Posterior cingulate gyrus (tissue), 11 donors: ENCODE data around the gene ERICH6.

ENCODE experiments used
- DNase-seq, 10 donors: peaks; one replicate each; pipeline versions ENCODE4 v3.0.0 to v3.0.0-alpha.2; 2020 to 2021; ENCODE audit warnings: mixed read lengths in 3 of 10
- intact Hi-C: fragments of 100-400 bp; cut with DNase I; formaldehyde crosslinking; loops from one replicate; pipeline ENCODE4 v1.15.1; 2023

The ERICH6 gene

GRCh38 chr3:150691414-150692040, 12.2 kb downstream of the ERICH6 start:
- intact Hi-C loops: no loop called here
- no peak for DNase-seq

GRCh38 chr3:150687613-150688012, 16.1 kb downstream of the ERICH6 start:
- no peak for DNase-seq
- intact Hi-C loops: no loop called here

- DNase-seq: no peak
- intact Hi-C loops: no loop called here
These were observed 20.9 kb downstream of the ERICH6 start for GRCh38 chr3:150682824-150683223.

DNA sequence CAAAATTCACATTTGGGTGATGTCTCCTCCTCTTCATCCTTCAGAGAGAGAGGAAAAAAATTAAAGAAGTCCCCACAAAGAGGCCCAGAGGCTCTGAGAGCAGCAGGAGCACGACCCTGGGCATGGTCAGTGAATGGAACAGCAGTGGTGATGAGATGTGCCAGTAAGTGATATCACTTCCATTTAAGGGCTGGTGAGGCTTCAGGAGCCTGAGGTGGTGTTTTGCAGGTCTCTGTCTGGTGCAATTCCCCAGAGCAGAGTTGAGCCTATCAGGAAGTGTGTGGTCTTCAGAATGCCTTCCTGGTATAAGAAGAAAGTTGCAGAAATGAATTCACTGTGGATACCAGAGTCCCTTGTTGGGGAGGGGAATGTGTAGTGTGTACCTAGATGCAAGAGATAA, 21.4 kb downstream of the ERICH6 start:
- DNase-seq: no peak
- intact Hi-C loops: no loop called here

DNA sequence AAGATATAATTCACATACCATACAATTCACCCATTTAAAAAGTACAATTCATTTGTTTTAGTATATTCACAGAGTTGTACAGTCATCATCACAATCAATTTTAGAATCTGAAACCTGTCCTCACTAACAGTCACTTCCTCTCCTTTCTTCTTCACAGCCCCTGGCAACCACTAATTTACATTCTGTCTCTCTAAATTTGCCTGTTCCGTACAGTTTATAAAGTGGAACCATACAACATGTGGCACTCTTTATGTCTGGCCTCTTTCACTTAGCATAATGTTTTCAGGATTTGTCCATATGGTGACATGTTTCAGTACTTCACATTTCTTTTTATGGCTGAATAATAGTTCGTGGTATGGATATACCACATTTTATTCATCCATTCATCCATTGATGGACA, 22.7 kb downstream of the ERICH6 start:
- no peak for DNase-seq
- intact Hi-C loops: no loop called here

DNA sequence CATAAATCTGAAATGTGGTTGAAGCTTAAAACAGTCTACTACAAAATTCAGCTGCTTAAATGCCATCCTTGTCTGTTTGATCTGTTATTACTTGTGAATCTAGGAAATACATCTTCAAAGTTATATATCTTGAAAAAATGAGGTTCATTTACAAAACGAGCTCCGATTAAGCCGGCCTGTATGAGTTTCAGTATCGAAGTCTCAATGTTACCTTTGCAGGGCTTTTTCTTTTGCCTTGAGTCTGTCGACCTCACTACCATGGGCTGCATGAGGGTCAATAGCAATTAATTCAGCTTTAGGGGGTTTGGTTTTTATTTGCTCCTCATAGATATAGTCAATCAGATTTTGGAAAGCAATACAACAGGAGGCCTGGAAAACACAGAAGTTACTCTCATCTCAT, 23.2 kb downstream of the ERICH6 start:
- intact Hi-C loops: no loop called here
- DNase-seq: no peak

GRCh38 chr3:150675587-150675986, 28.1 kb downstream of the ERICH6 start:
- no peak for DNase-seq
- intact Hi-C loops: no loop called here

- no peak for DNase-seq
- intact Hi-C loops: no loop called here
These were observed 29.8 kb downstream of the ERICH6 start for GRCh38 chr3:150673966-150674365.

DNA sequence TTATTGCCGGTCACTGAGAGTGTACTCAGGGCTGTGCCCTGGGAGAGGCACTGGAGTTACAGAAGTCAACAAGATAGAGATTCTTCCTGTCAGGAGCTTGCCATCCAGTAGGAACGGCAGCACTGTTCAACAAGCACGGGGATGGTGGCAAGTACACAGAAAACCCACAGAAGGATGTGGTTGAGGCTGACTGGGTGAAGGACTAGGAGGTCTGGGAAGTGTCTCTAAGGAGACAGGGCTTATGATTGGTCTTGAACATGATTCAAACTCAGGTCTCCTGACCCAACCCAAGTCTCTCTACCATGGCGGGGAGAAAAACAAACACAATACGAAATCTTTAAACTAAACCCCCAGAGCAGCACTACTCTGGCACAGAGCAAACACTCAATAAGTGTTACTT, 37.6 kb downstream of the ERICH6 start:
- intact Hi-C loops: no loop called here
- no peak for DNase-seq

DNA sequence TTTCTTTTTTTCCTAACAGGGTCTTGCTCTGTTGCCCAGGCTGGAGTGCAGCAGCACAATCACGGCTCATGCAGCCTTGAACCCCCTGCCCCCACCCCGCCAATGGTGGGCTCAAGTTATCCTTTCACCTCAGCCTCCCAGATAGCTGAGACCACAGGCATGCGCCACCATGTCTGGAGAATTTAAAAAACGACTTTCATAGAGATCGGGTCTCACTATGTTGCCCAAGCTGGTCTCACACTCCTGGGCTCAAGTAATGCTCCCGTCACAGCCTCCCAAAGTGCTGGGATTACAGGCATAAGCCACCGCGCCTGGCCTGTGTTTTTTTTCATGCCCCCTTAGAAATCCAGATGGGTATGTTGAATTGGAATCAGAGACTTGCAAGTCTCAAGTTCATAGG, 40.3 kb downstream of the ERICH6 start:
- intact Hi-C loops: no loop called here
- no peak for DNase-seq

- DNase-seq: no peak
- intact Hi-C loops: no loop called here
These were observed 41.1 kb downstream of the ERICH6 start for GRCh38 chr3:150662410-150663200.

- DNase-seq: no peak
- intact Hi-C loops: no loop called here
These were observed 47.4 kb downstream of the ERICH6 start for GRCh38 chr3:150656316-150656715.

DNA sequence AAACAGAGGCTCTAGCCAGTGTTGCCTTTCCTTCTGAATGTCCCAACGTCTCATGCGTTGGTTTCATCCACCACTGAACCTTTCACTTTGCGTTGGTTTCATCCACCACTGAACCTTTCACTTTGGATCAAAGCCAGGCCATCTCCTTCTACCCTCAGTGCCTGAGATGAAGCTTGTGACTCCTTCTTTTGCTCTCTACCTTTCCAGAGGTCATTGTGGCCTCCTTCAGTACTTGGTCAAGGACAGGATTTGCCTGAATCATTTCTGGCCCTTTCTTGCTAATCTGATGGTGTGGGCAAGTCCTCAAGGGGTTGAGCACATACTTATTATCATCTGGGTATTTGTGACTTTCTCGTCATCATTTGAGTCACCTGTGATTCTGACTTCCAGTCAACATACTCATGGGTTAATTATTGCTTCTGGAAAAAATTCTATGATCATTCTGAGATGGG, 50.6 kb downstream of the ERICH6 start:
- DNase-seq: no peak
- intact Hi-C loops: no loop called here

- no peak for DNase-seq
- intact Hi-C loops: no loop called here
These were observed 63.5 kb downstream of the ERICH6 start for GRCh38 chr3:150640256-150640655.

GRCh38 chr3:150639262-150639661, 64.5 kb downstream of the ERICH6 start:
- no peak for DNase-seq
- intact Hi-C loops: no loop called here

- intact Hi-C loops: no loop called here
- DNase-seq: no peak
These were observed 67.5 kb downstream of the ERICH6 start for GRCh38 chr3:150636258-150636657.

DNA sequence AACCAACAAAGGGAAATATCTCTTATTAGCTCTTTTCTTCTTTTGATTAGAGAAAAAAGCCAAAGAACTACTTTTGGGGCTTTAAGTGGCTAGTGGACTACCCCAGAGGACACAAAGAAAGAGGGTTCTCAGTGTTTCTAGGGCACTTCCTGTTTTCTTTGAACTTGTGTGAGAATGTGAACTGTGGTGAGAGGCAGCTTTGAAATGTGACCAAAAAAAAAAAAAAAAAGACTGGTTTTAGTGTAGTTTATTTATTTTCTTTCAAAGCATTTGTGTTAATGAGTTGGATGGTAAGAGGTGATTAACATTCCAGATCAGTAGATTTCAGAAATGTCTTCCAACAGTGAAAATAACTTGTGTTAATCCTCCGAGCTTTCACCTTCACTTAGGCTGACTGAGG, 68.2 kb downstream of the ERICH6 start:
- DNase-seq: no peak
- intact Hi-C loops: no loop called here

DNA sequence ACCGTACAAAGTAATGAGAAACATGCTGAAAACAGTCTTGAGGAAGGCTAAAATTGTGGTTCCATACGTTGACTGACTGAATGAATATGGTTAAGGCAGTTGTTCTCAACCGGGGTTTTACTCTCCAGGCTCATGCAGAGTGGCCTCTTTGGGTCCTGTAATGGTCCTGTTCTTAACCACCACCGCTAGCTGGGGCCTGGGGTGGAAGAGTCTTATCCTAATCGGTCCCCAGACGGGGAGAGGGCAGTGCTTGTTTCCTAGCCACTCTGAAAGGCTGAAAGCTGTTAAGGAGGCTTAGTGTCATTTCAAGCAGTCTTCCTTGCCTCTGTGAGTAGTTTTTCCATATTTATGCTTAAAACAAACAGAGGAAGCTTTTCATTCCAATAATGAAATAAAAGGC, 68.6 kb downstream of the ERICH6 start:
- intact Hi-C loops: no loop called here

DNA sequence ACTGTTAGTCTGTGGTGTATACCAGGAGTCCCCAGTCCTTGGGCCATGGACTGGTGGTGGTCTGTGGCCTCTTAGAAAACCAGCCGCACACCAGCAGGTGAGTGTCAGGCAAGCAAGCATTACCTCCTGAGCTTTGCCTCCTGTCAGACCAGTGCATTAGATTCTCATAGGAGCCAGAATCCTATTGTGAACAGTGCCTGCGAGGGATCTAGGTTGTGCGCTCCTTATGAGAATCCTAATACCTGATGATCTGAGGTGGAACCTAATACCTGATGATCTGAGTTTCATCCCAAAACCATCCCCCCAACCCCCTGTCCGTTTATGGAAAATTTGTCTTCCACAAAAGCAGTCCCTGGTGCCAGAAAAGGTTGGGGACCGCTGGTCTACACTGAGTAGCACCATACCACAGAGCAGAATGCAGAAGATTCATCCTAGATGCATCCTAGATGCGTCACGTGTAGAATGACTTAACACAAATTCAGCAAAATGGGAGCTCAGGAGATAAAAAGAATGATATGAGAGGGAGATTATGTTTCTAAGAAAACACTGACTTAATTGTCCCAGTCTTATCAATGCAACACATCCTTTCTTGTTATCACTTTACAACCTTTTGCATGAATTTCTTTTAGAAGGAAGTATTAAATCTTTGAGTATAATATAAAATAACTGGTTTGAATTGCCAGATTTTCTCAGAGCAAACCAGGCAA, 72.1 kb downstream of the ERICH6 start:
- no peak for DNase-seq
- intact Hi-C loops: no loop called here

More for the DNA sequence above, 68.6 kb downstream of the ERICH6 start:
- DNase-seq: no peak

DNA sequence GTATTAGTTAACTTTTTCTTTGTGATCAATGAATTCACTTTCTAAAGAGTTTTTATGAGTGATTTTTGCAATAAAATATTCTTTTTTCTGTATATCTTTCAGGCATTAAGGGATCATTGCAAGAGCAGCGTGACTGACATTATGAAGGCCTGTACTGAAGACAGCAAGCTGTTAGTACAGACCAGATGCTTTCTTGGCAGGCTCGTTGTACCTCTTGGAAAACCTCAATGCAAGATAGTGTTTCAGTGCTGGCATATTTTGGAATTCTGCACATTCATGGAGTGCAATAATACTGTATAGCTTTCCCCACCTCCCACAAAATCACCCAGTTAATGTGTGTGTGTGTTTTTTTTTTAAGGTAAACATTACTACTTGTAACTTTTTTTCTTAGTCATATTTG, 76.2 kb downstream of the ERICH6 start:
- DNase-seq: no peak
- intact Hi-C loops: no loop called here

DNA sequence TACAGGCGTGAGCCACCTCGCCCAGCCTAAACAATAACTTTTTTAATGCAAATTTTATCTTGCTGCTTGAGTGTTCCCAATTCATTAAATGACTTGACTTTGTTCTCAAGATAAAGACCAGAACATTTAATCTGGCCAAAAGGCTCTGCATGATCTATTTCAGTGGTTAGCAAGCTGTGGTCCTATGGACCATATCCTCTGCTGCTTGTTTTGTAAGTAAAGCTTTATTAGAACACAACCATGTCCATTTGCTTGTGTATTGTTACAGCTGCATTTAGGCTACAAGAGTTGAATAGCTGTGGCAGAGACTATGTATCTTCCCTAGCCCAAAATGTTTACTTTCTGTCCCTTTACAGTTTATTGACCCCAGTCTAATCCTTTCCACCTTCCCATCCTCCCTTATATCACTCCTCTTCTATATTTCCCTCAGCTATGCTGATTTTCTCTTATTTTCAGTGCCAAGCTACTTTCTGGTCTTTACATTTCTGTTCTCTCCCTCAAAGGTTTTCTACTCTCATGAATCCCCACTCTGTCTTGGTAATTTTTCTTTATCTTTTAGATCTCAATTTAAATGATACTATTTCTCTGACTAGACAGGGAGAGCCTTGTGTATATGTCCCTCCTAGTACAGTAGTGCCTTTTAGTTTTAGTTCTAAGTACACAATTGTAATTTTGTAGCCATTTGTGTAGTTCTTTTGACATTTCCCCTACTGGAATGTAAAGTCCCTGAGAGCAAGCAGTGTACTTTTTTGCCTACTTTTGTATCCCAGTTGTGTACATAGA, 77.4 kb downstream of the ERICH6 start:
- DNase-seq: no peak
- intact Hi-C loops: no loop called here
